Prostate gland (tissue), 2 donors: ENCODE results near the gene NAALADL2.

Source experiments
- POLR2A ChIP-seq: fragments of 450-650 bp; IDR thresholded peaks from one replicate; pipeline ENCODE4 v1.6.1; 2016; ENCODE audit warnings: antibody characterized with exemption, mild to moderate bottlenecking
- TF ChIP-seq, protein P1 (sequence below), 4 experiments: fragments of 200-600 bp in 2 of 4; fragments of 450-650 bp in 2 of 4; sonication (generic) in 2 of 4; IDR thresholded peaks; 1 replicate in 3 of 4; 2 replicates in 1 of 4; pipeline ENCODE4 v1.5.1; 2016 to 2019; ENCODE audit warnings: antibody characterized with exemption in 4 of 4, mild to moderate bottlenecking in 2 of 4, moderate library complexity in 2 of 4

DNA sequence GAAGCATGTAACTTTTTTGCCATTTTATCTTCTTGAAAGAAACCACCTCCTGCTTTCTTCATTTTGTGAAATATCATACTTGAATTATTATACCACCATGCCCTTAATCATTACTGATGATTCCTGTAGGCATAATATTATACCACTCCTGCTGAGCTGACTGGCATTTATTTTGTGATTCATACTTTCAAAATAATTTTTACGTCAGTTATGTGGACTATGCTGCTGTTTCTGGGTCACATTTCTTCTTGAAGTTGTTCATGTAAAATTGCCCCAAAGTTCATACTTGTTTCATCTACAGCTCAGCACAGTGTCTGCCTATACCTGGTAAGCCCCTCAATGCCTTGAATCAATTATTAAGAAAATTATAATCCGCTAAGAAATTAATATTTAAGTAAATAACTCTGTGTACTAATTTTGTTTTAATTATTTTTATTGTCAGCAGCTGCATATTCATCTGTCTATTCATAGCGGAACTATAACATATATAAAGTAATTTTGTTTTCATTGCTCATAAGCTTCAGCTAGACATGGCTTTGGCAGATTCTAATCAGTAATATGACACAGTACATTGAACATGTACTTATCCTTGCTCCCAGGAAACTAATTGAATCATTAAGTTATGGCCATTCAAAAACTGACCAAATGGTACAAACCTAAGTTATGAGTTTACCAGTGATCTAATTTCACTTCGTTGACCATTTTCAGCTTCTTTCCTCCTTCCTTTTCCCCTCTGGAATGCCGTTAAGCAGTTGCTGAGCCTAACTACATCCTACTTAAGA lies 160.0 kb downstream of the NAALADL2 start:
- TF ChIP-seq, protein P1, sequence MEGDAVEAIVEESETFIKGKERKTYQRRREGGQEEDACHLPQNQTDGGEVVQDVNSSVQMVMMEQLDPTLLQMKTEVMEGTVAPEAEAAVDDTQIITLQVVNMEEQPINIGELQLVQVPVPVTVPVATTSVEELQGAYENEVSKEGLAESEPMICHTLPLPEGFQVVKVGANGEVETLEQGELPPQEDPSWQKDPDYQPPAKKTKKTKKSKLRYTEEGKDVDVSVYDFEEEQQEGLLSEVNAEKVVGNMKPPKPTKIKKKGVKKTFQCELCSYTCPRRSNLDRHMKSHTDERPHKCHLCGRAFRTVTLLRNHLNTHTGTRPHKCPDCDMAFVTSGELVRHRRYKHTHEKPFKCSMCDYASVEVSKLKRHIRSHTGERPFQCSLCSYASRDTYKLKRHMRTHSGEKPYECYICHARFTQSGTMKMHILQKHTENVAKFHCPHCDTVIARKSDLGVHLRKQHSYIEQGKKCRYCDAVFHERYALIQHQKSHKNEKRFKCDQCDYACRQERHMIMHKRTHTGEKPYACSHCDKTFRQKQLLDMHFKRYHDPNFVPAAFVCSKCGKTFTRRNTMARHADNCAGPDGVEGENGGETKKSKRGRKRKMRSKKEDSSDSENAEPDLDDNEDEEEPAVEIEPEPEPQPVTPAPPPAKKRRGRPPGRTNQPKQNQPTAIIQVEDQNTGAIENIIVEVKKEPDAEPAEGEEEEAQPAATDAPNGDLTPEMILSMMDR (IDR thresholded peaks at IDR 0.05) = no peak
- TF ChIP-seq POLR2A = no peak
